Limb (tissue), 2 donors: ENCODE data around the gene AP1AR.
A peak's percentile ranks its signal among the peaks of the same experiment; 100 is the strongest.
"Not testable (repeated sequence)": the region's sequence is repeated elsewhere in the genome, so short reads cannot be mapped to it uniquely, and the experiment has no call there.

Source experiments
- DNase-seq, 2 donors: peaks; one replicate each; pipeline ENCODE4 v3.0.0-alpha.2; 2016; ENCODE audit errors: extremely low spot score in 2 of 2

The AP1AR gene

GRCh38 chr4:112279025-112279881 is 47.7 kb downstream of the AP1AR start:
- DNase-seq, result no peak

- DNase-seq, result no peak
These were observed 48.3 kb downstream of the AP1AR start for GRCh38 chr4:112279882-112280315.

GRCh38 chr4:112280386-112281056 is 48.9 kb downstream of the AP1AR start:
- no peak for DNase-seq

GRCh38 chr4:112281895-112282398 is 50.4 kb downstream of the AP1AR start:
- DNase-seq, result not testable (repeated sequence)

GRCh38 chr4:112282860-112283667 is 51.5 kb downstream of the AP1AR start:
- DNase-seq, result no peak

- no peak for DNase-seq
These were observed 52.6 kb downstream of the AP1AR start for GRCh38 chr4:112284166-112284565.

- DNase-seq, result no peak
These were observed 53.2 kb downstream of the AP1AR start for GRCh38 chr4:112284662-112285411.

- no peak for DNase-seq
These were observed 55.8 kb downstream of the AP1AR start for GRCh38 chr4:112287258-112287989.

- no peak for DNase-seq
These were observed 56.9 kb downstream of the AP1AR start for GRCh38 chr4:112288455-112288854.

- DNase-seq, result no peak
These were observed 58.0 kb downstream of the AP1AR start for GRCh38 chr4:112289407-112290253.

- no peak for DNase-seq
These were observed 58.8 kb downstream of the AP1AR start for GRCh38 chr4:112290341-112290740.

GRCh38 chr4:112296949-112297880 is 65.6 kb downstream of the AP1AR start, which contains the start of gene ALPK1:
TSS of gene ALPK1 (plus strand) at chr4:112297369.
- DNase-seq, result peak in 1 of 2 donors; percentile 89

- no peak for DNase-seq
These were observed 68.1 kb downstream of the AP1AR start for GRCh38 chr4:112299721-112300120.

- no peak for DNase-seq
These were observed 71.0 kb downstream of the AP1AR start for GRCh38 chr4:112302320-112303274.

- DNase-seq, result not testable (repeated sequence)
These were observed 73.9 kb downstream of the AP1AR start for GRCh38 chr4:112305477-112305876.

GRCh38 chr4:112309263-112309791 is 77.7 kb downstream of the AP1AR start:
- not testable (repeated sequence) for DNase-seq

GRCh38 chr4:112311516-112311915 is 79.9 kb downstream of the AP1AR start:
- DNase-seq, result no peak
